Brain microvascular endothelial cell (primary cell): ENCODE results near the gene NNMT.

Experiments
- DNase-seq: peaks from one replicate; pipeline ENCODE4 v3.0.0-alpha.2; 2020
- H3K27ac ChIP-seq: fragments of 250-450 bp; sonication (Bioruptor Pico); 2 replicates; pipeline ENCODE4 v1.5.1; 2020; ENCODE audit warnings: mild to moderate bottlenecking, moderate library complexity
- H3K27me3 ChIP-seq: fragments of 250-450 bp; sonication (Bioruptor Pico); replicated peaks from 2 replicates; pipeline ENCODE4 v1.5.1; 2020; ENCODE audit warnings: mild to moderate bottlenecking
- H3K36me3 ChIP-seq: fragments of 250-450 bp; sonication (Bioruptor Pico); replicated peaks from 2 replicates; pipeline ENCODE4 v1.5.1; 2020; ENCODE audit warnings: mild to moderate bottlenecking
- H3K4me3 ChIP-seq: 2 replicates; pipeline ENCODE4 v1.5.1; 2011; ENCODE audit warnings: low read depth, mild to moderate bottlenecking, control low read depth, low read length, moderate library complexity
- in situ Hi-C: cut with HindIII; loops from 2 replicates; pipeline ENCODE4 v1.10.0; 2017; ENCODE audit warnings: low sequenced_read_pairs, low pct_ligation_motif_present
- TF ChIP-seq, protein P1 (sequence below): IDR thresholded peaks from 2 replicates; pipeline ENCODE4 v1.5.1; 2011; ENCODE audit warnings: low read depth, mild to moderate bottlenecking, moderate library complexity, low read length, control low read depth, inconsistent platforms; ENCODE audit errors: missing control alignments

NNMT gene

DNA sequence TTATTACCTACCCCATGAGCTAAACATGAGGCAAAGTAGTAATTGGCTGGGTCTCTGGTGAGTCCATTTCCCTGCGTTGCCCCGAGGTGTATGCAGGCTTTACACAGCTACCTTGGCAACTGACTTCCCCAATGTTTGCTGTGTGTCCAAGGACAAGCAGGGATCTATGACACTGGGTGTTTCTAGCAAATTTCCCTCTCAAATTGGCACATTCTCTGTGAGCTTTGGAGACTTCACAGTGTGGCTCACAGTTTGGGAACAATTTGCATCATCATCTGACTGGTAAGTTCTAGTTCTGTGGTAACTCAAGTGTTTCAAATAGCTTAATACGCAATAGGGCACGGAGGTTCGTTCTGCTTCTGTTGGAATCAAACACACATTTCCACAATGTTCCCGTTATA is 12.5 kb downstream of the NNMT start:
- TF ChIP-seq, protein P1, sequence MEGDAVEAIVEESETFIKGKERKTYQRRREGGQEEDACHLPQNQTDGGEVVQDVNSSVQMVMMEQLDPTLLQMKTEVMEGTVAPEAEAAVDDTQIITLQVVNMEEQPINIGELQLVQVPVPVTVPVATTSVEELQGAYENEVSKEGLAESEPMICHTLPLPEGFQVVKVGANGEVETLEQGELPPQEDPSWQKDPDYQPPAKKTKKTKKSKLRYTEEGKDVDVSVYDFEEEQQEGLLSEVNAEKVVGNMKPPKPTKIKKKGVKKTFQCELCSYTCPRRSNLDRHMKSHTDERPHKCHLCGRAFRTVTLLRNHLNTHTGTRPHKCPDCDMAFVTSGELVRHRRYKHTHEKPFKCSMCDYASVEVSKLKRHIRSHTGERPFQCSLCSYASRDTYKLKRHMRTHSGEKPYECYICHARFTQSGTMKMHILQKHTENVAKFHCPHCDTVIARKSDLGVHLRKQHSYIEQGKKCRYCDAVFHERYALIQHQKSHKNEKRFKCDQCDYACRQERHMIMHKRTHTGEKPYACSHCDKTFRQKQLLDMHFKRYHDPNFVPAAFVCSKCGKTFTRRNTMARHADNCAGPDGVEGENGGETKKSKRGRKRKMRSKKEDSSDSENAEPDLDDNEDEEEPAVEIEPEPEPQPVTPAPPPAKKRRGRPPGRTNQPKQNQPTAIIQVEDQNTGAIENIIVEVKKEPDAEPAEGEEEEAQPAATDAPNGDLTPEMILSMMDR = no peak
- H3K27ac ChIP-seq = no peak overlapping the region
- no peaks in the 10 kb centered on the region for H3K27me3 ChIP-seq
- H3K4me3 ChIP-seq = no peak overlapping the region
- in situ Hi-C loops = no loop called here
- no peak for DNase-seq
- H3K36me3 ChIP-seq = peaks cover 25% of the 10 kb centered on the region

DNA sequence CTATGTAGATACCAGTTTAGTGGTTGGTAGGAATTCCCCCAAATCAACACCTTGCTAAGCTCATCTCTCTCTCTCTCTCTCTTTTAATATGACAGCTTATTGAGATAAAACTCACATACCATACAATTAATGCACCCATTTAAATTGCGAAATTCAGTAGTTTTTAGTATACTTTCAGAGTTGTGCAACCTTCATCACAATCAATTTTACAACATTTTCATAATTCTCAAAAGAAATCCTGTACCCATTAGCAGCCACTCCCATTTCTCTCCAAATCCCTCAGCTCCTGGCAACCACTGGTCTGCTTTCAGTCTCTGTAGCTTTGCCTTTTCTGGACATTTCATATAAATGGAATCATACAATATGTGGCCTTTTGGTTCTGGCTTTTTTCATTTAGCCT is 13.3 kb downstream of the NNMT start:
- in situ Hi-C loops = no loop called here
- Histone ChIP-seq H3K27me3 (no peaks in the 10 kb centered on the region), H3K4me3 (no peak overlapping the region), H3K36me3 (peaks cover 33% of the 10 kb centered on the region), H3K27ac (no peak overlapping the region)
- TF ChIP-seq, protein P1 = no peak
- no peak for DNase-seq

DNA sequence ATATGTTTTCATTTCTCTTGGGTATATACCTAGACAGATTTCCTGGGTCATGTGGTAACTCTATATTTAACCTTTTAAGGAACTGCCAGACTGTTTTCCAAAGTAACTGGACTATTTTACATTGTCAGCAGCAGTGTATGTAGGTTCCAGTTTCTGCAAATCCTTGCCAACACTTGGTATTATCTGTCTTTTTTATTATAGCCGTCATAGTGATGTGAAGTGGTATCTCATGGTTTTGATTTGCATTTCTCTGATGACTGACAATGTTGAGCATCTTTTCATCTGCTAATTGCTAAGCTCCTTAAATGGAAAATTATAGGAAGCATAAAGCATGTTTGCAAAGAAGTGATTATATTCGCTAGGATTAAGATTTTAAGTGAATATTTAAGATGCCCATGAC is 13.9 kb downstream of the NNMT start:
- DNase-seq = no peak
- Histone ChIP-seq H3K4me3 (no peak overlapping the region), H3K27me3 (no peaks in the 10 kb centered on the region), H3K27ac (no peak overlapping the region), H3K36me3 (peaks cover 30% of the 10 kb centered on the region)
- in situ Hi-C loops = no loop called here
- TF ChIP-seq, protein P1 = no peak

DNA sequence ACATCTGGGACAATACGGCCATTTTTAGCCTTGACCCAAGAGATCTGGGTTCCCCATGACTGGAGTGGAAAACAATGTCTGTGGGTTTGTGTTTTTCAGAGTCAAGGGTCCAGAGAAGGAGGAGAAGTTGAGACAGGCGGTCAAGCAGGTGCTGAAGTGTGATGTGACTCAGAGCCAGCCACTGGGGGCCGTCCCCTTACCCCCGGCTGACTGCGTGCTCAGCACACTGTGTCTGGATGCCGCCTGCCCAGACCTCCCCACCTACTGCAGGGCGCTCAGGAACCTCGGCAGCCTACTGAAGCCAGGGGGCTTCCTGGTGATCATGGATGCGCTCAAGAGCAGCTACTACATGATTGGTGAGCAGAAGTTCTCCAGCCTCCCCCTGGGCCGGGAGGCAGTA is 15.7 kb downstream of the NNMT start:
- TF ChIP-seq, protein P1 = no peak
- in situ Hi-C loops = no loop called here
- H3K27ac ChIP-seq = no peak overlapping the region
- H3K36me3 ChIP-seq = peaks cover 34% of the 10 kb centered on the region
- DNase-seq = no peak
- no peak overlapping the region for H3K4me3 ChIP-seq
- no peaks in the 10 kb centered on the region for H3K27me3 ChIP-seq

DNA sequence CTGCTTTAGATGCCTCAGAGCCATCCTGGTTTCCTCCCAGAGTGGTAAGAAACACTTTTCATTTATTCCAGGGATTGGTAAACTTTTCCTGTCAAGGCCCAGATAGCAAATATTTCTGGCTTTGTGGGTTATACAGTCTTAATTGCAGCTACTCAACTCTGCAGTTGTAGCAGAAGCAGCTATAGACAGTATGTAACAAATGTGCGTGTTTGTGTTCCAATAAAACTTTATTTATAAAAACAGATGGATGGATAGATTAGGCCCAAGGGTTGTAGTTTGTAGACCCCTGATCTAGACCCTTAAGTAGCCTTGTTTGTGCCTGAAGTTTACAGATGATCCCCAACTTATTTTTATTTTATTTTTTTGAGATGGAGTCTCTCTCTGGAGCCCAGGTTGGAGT is 17.9 kb downstream of the NNMT start:
- H3K27ac ChIP-seq = no peak overlapping the region
- TF ChIP-seq, protein P1 = no peak
- no peaks in the 10 kb centered on the region for H3K27me3 ChIP-seq
- H3K4me3 ChIP-seq = no peak overlapping the region
- peaks cover 30% of the 10 kb centered on the region for H3K36me3 ChIP-seq
- DNase-seq = no peak
- in situ Hi-C loops = no loop called here

DNA sequence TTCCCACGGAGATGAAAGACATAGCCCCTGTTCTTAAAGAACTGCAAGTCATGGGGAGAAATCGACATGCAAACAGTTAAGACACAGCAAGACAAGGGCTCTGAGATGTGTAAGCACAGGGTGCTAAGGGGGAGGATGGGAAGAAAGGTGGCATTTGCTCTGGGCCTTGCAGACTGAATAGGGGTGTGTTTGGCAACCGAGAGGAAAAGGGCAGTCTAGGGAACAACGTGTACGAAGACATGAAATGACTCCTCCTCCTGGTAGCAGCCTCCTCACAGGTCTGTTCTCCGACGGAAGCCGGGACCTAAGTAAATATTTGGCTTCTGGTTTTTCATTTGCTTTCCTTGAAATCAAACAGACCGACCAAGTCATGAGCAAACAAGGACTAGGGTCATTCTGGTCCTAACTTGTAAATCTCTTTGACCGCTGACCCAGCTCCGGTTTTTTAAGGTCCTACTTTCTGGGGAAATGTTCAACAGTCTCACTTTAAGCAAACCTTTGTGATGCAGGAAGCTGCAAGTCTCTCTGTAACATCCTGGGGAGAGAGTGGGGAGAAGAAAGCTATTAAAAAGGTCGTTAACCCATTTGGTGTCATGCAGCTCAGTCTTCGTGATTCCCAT is 19.7 kb downstream of the NNMT start:
- peaks cover 28% of the 10 kb centered on the region for H3K36me3 ChIP-seq
- no peaks in the 10 kb centered on the region for H3K27me3 ChIP-seq
- in situ Hi-C loops = no loop called here
- DNase-seq = no peak
- no peak overlapping the region for H3K27ac ChIP-seq
- TF ChIP-seq, protein P1 = no peak
- H3K4me3 ChIP-seq = no peak overlapping the region
